Measurements from ENCODE around the gene SLC27A4. TPM values are rescaled to one million over a fixed set of nuclear protein-coding genes. Genes with fewer than 3 reads are reported as not detected.

The SLC27A4 gene
- total and polyA plus RNA-seq, 7 donors = 10.4 to 61.5 (median 24.7) TPM

DNA sequence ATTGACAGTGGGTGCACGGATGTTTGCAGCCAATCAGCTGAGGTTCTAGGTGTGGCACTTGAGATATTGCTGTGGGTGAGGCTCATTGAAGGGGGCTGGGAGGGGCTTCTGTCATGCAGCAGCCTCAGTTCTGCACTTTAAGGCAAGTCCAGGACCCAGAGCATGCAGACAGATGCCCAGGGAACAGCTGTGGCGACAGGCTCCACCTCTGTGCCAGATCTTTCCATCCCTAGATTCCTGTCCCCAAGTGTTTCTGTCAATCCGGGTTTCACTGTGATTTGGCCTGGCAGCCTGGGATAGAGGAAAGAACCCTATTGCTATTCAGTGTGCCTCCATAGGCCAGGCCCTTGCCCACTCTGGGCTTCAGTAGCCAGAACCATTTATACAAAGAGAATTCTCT lies 59.5 kb downstream of the SLC27A4 start:
- Histone ChIP-seq H3K27ac (no peak overlapping the region), H3K36me3 (ENCODE audit: insufficient read depth in 1 of 2, low read depth in 1 of 2) (no peaks in the 10 kb centered on the region), H3K9me3 (no peaks in the 10 kb centered on the region), H3K4me1 (no peaks in the 10 kb centered on the region), H3K4me3 (no peak overlapping the region), H3K27me3 (ENCODE audit: insufficient read depth in 3 of 3, low read length in 2 of 3) (peaks cover 0 to 4% (median 3%) of the 10 kb centered on the region in 3 donors)
- 33 to 35% (median 34%) methylated on average over 3 of the region's 3 CpGs for WGBS, 3 donors
- DNase-seq (no peak), ATAC-seq (no peak)
- TF ChIP-seq, protein P1, sequence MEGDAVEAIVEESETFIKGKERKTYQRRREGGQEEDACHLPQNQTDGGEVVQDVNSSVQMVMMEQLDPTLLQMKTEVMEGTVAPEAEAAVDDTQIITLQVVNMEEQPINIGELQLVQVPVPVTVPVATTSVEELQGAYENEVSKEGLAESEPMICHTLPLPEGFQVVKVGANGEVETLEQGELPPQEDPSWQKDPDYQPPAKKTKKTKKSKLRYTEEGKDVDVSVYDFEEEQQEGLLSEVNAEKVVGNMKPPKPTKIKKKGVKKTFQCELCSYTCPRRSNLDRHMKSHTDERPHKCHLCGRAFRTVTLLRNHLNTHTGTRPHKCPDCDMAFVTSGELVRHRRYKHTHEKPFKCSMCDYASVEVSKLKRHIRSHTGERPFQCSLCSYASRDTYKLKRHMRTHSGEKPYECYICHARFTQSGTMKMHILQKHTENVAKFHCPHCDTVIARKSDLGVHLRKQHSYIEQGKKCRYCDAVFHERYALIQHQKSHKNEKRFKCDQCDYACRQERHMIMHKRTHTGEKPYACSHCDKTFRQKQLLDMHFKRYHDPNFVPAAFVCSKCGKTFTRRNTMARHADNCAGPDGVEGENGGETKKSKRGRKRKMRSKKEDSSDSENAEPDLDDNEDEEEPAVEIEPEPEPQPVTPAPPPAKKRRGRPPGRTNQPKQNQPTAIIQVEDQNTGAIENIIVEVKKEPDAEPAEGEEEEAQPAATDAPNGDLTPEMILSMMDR (IDR thresholded peaks at IDR 0.05) = no peak
- intact Hi-C loops (cut with DNase I) = no loop called here

DNA sequence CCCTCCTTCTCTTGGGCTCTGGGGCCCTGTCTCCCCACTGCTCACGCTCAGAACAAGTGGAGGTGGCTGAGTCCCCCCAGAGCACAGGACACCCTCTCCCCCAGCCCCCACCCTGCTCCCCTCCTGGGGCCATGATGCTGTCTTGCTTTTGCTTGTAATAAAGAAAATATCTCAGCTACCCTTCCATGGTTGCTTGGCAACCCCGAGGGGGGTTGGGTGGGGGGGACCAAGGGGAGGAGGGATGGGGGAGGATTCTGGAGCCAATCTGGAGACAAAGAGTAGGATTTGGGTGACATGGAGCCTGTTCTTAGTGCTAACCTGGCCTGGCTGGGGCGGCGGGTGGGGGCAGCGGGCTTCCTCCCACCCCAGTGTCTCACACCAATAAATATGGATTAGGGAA lies 64.2 kb downstream of the SLC27A4 start:
- Histone ChIP-seq H3K27ac (no peak overlapping the region), H3K36me3 (ENCODE audit: insufficient read depth in 1 of 2, low read depth in 1 of 2) (no peaks in the 10 kb centered on the region), H3K27me3 (ENCODE audit: insufficient read depth in 3 of 3, low read length in 2 of 3) (peaks cover 0 to 22% (median 2%) of the 10 kb centered on the region in 3 donors), H3K9me3 (no peaks in the 10 kb centered on the region), H3K4me3 (no peak overlapping the region), H3K4me1 (no peaks in the 10 kb centered on the region)
- 75 to 86% (median 82%) methylated on average over 5 of the region's 5 CpGs for WGBS, 3 donors
- TF ChIP-seq, protein P1 (IDR thresholded peaks at IDR 0.05) = no peak
- intact Hi-C loops (cut with DNase I) = no loop called here
- DNase-seq (no peak), ATAC-seq (no peak)

DNA sequence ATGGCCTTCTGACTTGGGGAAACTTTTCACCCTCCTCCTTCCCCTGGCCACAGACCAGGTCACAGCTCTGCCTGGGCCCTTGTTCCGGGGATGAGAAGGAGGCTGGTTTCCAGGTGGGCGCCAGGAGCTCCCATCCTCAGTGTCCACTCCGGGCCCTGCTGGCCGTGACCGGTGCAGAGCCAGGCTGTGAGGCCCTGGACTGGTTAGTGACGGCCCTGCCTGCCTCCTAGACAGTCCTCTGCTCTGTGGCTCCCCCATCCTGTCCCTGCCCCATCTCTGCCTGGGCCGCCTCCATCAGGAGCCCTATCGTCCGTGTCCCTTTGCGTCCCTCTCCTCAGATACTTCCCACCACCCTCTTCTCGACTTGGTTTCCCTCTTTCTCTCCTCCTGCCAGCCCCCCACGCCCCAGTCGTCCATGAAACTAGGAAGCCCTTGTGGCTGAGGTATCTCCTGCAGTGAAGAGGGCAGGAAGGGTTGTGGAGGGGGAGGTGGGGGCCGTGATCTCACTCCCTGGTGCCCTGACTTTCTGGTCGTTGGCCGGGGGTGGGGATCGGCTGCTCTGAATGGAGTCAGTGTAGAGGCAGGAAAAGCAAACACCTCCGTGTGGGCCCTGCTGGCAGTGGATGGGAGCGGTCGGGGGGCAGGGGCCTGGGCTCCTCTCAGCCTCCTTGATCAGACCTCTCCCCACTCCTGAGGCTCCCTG lies 64.9 kb downstream of the SLC27A4 start:
- Histone ChIP-seq H3K27ac (no peak overlapping the region), H3K4me1 (no peaks in the 10 kb centered on the region), H3K36me3 (ENCODE audit: insufficient read depth in 1 of 2, low read depth in 1 of 2) (no peaks in the 10 kb centered on the region), H3K27me3 (ENCODE audit: insufficient read depth in 3 of 3, low read length in 2 of 3) (peaks cover 0 to 24% (median 2%) of the 10 kb centered on the region in 3 donors), H3K4me3 (no peak overlapping the region), H3K9me3 (no peaks in the 10 kb centered on the region)
- DNase-seq (no peak), ATAC-seq (no peak)
- TF ChIP-seq, protein P1 (IDR thresholded peaks at IDR 0.05) = no peak
- WGBS, 3 donors = 75 to 77% (median 75%) methylated on average over 20 of the region's 20 CpGs
- intact Hi-C loops (cut with DNase I) = no loop called here

DNA sequence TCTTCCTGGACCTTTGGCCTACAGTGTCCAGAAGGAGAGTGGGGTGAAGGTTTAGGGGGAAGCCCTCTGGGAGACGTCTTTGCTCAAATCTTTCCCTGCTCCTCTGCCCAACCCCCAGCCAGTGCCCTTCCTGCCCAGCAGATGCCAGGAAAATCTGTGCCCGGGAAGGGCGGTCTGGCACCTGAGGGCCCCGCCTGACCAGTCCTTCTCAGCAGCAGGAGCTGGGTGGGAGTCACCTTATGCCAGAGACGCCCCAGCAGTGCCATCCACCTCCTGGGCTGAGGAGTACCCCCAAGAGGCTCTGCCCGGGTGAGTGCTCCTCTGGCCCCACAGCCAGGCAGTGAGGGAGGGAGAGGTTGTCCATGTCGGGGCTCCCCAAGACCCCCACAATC lies 65.4 kb downstream of the SLC27A4 start:
- no peaks in the 10 kb centered on the region for H3K9me3 ChIP-seq
- peaks cover 0 to 24% (median 2%) of the 10 kb centered on the region in 3 donors for H3K27me3 ChIP-seq (ENCODE audit: insufficient read depth in 3 of 3, low read length in 2 of 3)
- H3K27ac ChIP-seq = no peak overlapping the region
- TF ChIP-seq, protein P1 (IDR thresholded peaks at IDR 0.05) = no peak
- intact Hi-C loops (cut with DNase I) = no loop called here
- ATAC-seq (no peak), DNase-seq (no peak)
- H3K36me3 ChIP-seq (ENCODE audit: insufficient read depth in 1 of 2, low read depth in 1 of 2) = no peaks in the 10 kb centered on the region
- WGBS, 3 donors = 65 to 81% (median 72%) methylated on average over 7 of the region's 7 CpGs
- H3K4me1 ChIP-seq = no peaks in the 10 kb centered on the region
- H3K4me3 ChIP-seq = no peak overlapping the region
